OCI-M1 (cell line): ENCODE results near the gene CBFA2T2.
"Not testable (repeated sequence)": the region's sequence is repeated elsewhere in the genome, so short reads cannot be mapped to it uniquely, and the experiment has no call there.

Experiments
- DNase-seq: peaks from one replicate; lab custom pipeline; 2025; lab: John Stamatoyannopoulos, UW

CBFA2T2 gene

GRCh38 chr20:33507461-33507860, 17.6 kb downstream of the CBFA2T2 start:
- DNase-seq: peak; percentile 24

GRCh38 chr20:33508015-33508414, 18.1 kb downstream of the CBFA2T2 start:
- not testable (repeated sequence) for DNase-seq

GRCh38 chr20:33509057-33509456, 19.2 kb downstream of the CBFA2T2 start:
- DNase-seq: not testable (repeated sequence)

GRCh38 chr20:33511876-33512275, 22.0 kb downstream of the CBFA2T2 start:
- not testable (repeated sequence) for DNase-seq

GRCh38 chr20:33515569-33516216, 25.8 kb downstream of the CBFA2T2 start:
- DNase-seq: no peak

- DNase-seq: no peak
Measured at GRCh38 chr20:33516882-33517281, 27.0 kb downstream of the CBFA2T2 start.

GRCh38 chr20:33518071-33518470, 28.2 kb downstream of the CBFA2T2 start:
- no peak for DNase-seq

GRCh38 chr20:33521461-33521860, 31.6 kb downstream of the CBFA2T2 start:
- DNase-seq: no peak

GRCh38 chr20:33522256-33522820, 32.4 kb downstream of the CBFA2T2 start:
- DNase-seq: no peak

- DNase-seq: no peak
Measured at GRCh38 chr20:33524261-33524660, 34.4 kb downstream of the CBFA2T2 start.

GRCh38 chr20:33526769-33527168, 36.9 kb downstream of the CBFA2T2 start:
- DNase-seq: no peak

- no peak for DNase-seq
Measured at GRCh38 chr20:33531047-33531877, 41.4 kb downstream of the CBFA2T2 start.

GRCh38 chr20:33531885-33532284, 42.0 kb downstream of the CBFA2T2 start:
- no peak for DNase-seq

- no peak for DNase-seq
Measured at GRCh38 chr20:33532753-33533459, 43.0 kb downstream of the CBFA2T2 start.

GRCh38 chr20:33535717-33536116, 45.8 kb downstream of the CBFA2T2 start:
- not testable (repeated sequence) for DNase-seq

GRCh38 chr20:33537608-33538007, 47.7 kb downstream of the CBFA2T2 start:
- no peak for DNase-seq

GRCh38 chr20:33539129-33539528, 49.2 kb downstream of the CBFA2T2 start:
- no peak for DNase-seq

- no peak for DNase-seq
Measured at GRCh38 chr20:33540427-33540826, 50.5 kb downstream of the CBFA2T2 start.

- no peak for DNase-seq
Measured at GRCh38 chr20:33541074-33541473, 51.2 kb downstream of the CBFA2T2 start.

GRCh38 chr20:33541797-33542196, 51.9 kb downstream of the CBFA2T2 start:
- DNase-seq: no peak

GRCh38 chr20:33545763-33546162, 55.9 kb downstream of the CBFA2T2 start:
- DNase-seq: no peak

GRCh38 chr20:33549229-33549999, 59.5 kb downstream of the CBFA2T2 start:
- DNase-seq: no peak
